Heart left ventricle (tissue), 16 donors: ENCODE measurements around the gene R3HDML. TPM values are rescaled to one million over a fixed set of nuclear protein-coding genes. Genes with fewer than 3 reads are reported as not detected.
A peak's percentile ranks its signal among the peaks of the same experiment; 100 is the strongest.

Experiments
- ATAC-seq, 4 donors: fragments of 200-7000 bp; cut with Tn5 transposase; one replicate each; pipeline ENCODE4 v1.9.1; 2020 to 2022; ENCODE audit warnings: moderate library complexity in 4 of 4, mild to moderate bottlenecking in 3 of 4, moderate number of reproducible peaks in 1 of 4
- DNase-seq, 5 donors: peaks; one replicate each; pipeline ENCODE4 v3.0.0-alpha.2; 2020
- H3K27ac ChIP-seq, 12 donors: fragments of 200-600 bp; sonication (generic) in 4 of 12; one replicate each; pipeline versions ENCODE4 v1.5.0 to v1.8.0; 2016 to 2022; ENCODE audit warnings: mild to moderate bottlenecking in 2 of 12
- H3K27me3 ChIP-seq, 9 donors: fragments of 200-600 bp; sonication (generic) in 2 of 9; one replicate each; pipeline versions ENCODE4 v1.5.1 to v1.8.0; 2016 to 2022; ENCODE audit warnings: mild to moderate bottlenecking in 3 of 9
- H3K36me3 ChIP-seq, 9 donors: fragments of 200-600 bp; sonication (generic) in 2 of 9; one replicate each; pipeline versions ENCODE4 v1.5.0 to v1.8.0; 2018 to 2022; ENCODE audit warnings: mild to moderate bottlenecking in 2 of 9
- H3K4me1 ChIP-seq, 12 donors: fragments of 200-600 bp; sonication (generic) in 4 of 12; one replicate each; pipeline versions ENCODE4 v1.5.0 to v1.8.0; 2016 to 2022; ENCODE audit warnings: mild to moderate bottlenecking in 3 of 12
- H3K4me3 ChIP-seq, 12 donors: fragments of 200-600 bp; sonication (generic) in 4 of 12; one replicate each; pipeline versions ENCODE4 v1.5.0 to v1.8.0; 2017 to 2022; ENCODE audit warnings: mild to moderate bottlenecking in 9 of 12, moderate library complexity in 4 of 12
- H3K9me3 ChIP-seq, 12 donors: fragments of 200-600 bp; sonication (generic) in 4 of 12; one replicate each; pipeline versions ENCODE4 v1.5.0 to v1.8.0; 2016 to 2022; ENCODE audit warnings: mild to moderate bottlenecking in 1 of 12
- CTCF ChIP-seq, 12 donors: fragments of 200-600 bp; sonication (generic) in 4 of 12; IDR thresholded peaks; one replicate each; pipeline versions ENCODE4 v1.5.0 to v1.8.0; 2018 to 2022; ENCODE audit warnings: antibody characterized with exemption in 12 of 12, mild to moderate bottlenecking in 5 of 12
- POLR2A ChIP-seq, 2 donors: fragments of 450-650 bp; IDR thresholded peaks; one replicate each; pipeline ENCODE4 v1.6.1; 2017; ENCODE audit warnings: antibody characterized with exemption in 2 of 2, mild to moderate bottlenecking in 2 of 2, moderate library complexity in 2 of 2
- WGBS, 4 donors: extraction: QIAGEN DNeasy Blood & Tissue Kit in 2 of 4; methylation state at CpG; one replicate each; pipeline versions ENCODE4 v1.1.5 to v1.1.7; 2013 to 2018; 5-methylcytosine and 5-hydroxymethylcytosine counted together
- intact Hi-C, 10 donors: fragments of 100-400 bp; cut with DNase I; formaldehyde crosslinking; loops; one replicate each; pipeline versions ENCODE4 v1.11.1 to v1.14.2; 2022
- long read RNA-seq, 3 donors: library from polyadenylated mRNA; unstranded; transcript quantifications; one replicate each; pipeline ENCODE4 v2.0.0, GENCODE V29; 2020 to 2021
- polyA plus RNA-seq, 2 donors: library from polyadenylated mRNA; stranded (reverse); fragments of 200-250 nt; gene quantifications; one replicate each; pipeline ENCODE4 v1.2.3, GENCODE V29; 2013
- total RNA-seq, 9 donors: library from RNA; depleted of rRNA in 2 of 9; stranded (reverse); fragments of >200 nt in 2 of 9; fragmentation: NEBNext Ultra II Directional in 3 of 9; extraction: Animal tissue kit (Norgen Biotek cat#: 25700) in 3 of 9; gene quantifications; one replicate each; pipeline versions ENCODE4 v1.1.0 to v1.2.4, GENCODE V29; 2016 to 2023
- donor health status: ischemic (EF 13 %, LVEDD 7.1; RV severe dilation, severe dysfunction).
- donor health status: healthy with polysubstance abuse.
- donor health status: DM: no; HTN: yes; CAD: no.
- donor health status: DM: no; HTN: no; CAD: no.
- donor health status: ischemic (EF 25% LVEDD 6.9; RV normal size, moderate dysfunction).
- donor health status: ischemic (EF 25% LVEDD 5.7; RV mildly dilated, moderate dysfunction).
- donor health status: healthy.
- donor health status: DM: yes; HTN: yes; CAD: no.
- donor health status: ischemic (EF 35%, LVEDD 5.7; RV mildly dilated, moderate dysfunction).
- donor health status: nonischemic (EF 11% LVEDD 7.7; RV severe dilation, severe dysfunction).
- donor health status: DM: yes; HTN: yes; CAD: no.
- donor health status: PGD.
- donor health status: ischemic (EF 29% LVEDD 5.4; RV normal size, mild dysfunction).
- donor health status: nonischemic (EF 23%, LVEDD 6.1; RV moderate dilation, normal function).

Gene R3HDML
- total RNA-seq (not detected), polyA plus RNA-seq (not detected)
- long read RNA-seq, donor 1 = 0 reads
- long read RNA-seq, donor 2 = 0 reads
- long read RNA-seq, donor 3 = 0 reads

GRCh38 chr20:44336725-44337380 lies at the start of gene R3HDML:
Gene R3HDML, plus strand, starts transcription at chr20:44337043. Its CDS starts 115 bp downstream, at chr20:44337158.
- WGBS, 4 donors = 81 to 88% (median 83%) methylated on average over 14 to 16 of the region's 16 CpGs
- H3K36me3 ChIP-seq = no peaks in the 10 kb centered on the region
- no peak for TF ChIP-seq CTCF (IDR thresholded peaks at IDR 0.05)
- no peak for TF ChIP-seq POLR2A (IDR thresholded peaks at IDR 0.05)
- DNase-seq = no peak
- intact Hi-C loops = no loop called here
- no peak for ATAC-seq
- peaks cover 0 to 20% (median 0%) of the 10 kb centered on the region in 9 donors for H3K27me3 ChIP-seq
- no peak within 1 kb of the TSS for H3K4me3 ChIP-seq
- no peaks in the 10 kb centered on the region for H3K9me3 ChIP-seq
- no peak within 1 kb of the TSS for H3K27ac ChIP-seq
- no peaks in the 10 kb centered on the region for H3K4me1 ChIP-seq

DNA sequence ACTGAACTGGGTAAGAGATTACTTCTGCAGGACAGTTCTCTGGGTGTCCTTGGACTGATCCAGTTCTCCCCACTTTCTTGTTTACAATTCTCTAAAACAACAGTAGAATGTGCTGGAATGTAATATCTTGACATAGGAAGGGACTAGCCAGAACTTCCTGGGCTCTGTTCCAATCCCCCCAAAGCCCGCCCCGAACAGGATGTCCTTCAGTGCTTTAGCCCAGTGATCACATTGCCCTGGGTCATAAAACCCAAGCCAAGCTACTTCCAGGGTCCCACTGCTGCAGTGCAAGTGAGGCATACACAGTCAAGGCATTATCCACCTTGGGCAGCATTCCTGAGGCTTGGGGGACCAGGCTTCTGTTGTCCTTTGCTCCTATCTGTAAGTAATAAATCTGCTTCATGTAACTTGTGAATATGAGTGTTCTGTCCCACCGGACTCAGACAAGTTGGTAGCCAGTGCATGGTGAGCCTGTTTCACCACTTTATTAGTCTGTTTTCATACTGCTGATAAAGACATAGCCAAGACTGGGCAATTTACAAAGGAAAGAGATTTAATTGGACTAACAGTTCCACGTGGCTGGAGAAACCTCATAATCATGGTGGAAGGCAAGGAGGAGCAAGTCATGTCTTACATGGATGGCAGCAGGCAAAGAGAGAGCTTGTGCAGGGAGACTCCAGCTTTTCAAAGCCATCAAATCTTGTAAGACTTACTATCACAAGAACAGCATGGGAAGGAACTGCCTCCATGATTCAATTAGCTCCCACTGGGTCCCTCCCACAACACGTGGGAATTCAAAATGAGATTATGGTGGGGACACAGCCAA lies 49.4 kb upstream of the R3HDML start:
- WGBS, 4 donors = 37 to 52% (median 44%) methylated on average over 5 of the region's 5 CpGs
- Histone ChIP-seq H3K36me3 (peaks cover 0 to 5% (median 0%) of the 10 kb centered on the region in 9 donors), H3K9me3 (no peaks in the 10 kb centered on the region), H3K27ac (peak overlapping the region in 9 of 12 donors; percentile 7 to 69 (median 44)), H3K4me1 (peaks cover 0 to 18% (median 10%) of the 10 kb centered on the region in 12 donors), H3K27me3 (no peaks in the 10 kb centered on the region), H3K4me3 (no peak overlapping the region)
- DNase-seq (peak in 3 of 5 donors; percentile 37 to 47 (median 46)), ATAC-seq (peak; percentile 73 to 88 (median 79))
- no peak for TF ChIP-seq CTCF (IDR thresholded peaks at IDR 0.05)
- no peak for TF ChIP-seq POLR2A (IDR thresholded peaks at IDR 0.05)
- intact Hi-C loops = no loop called here

- Histone ChIP-seq H3K4me3 (no peak overlapping the region), H3K9me3 (no peaks in the 10 kb centered on the region), H3K27ac (peak overlapping the region in 2 of 12 donors; percentile 58 to 69), H3K36me3 (peaks cover 0 to 5% (median 0%) of the 10 kb centered on the region in 9 donors), H3K27me3 (no peaks in the 10 kb centered on the region), H3K4me1 (peaks cover 0 to 17% (median 10%) of the 10 kb centered on the region in 12 donors)
- intact Hi-C loops = no loop called here
- no peak for DNase-seq
- TF ChIP-seq CTCF (IDR thresholded peaks at IDR 0.05) (no peak), POLR2A (IDR thresholded peaks at IDR 0.05) (no peak)
- 94 to 99% (median 98%) methylated on average over 3 of the region's 3 CpGs for WGBS, 4 donors
- peak; percentile 32 to 65 (median 46) for ATAC-seq
Measured at GRCh38 chr20:44288252-44288651, 48.6 kb upstream of the R3HDML start.

DNA sequence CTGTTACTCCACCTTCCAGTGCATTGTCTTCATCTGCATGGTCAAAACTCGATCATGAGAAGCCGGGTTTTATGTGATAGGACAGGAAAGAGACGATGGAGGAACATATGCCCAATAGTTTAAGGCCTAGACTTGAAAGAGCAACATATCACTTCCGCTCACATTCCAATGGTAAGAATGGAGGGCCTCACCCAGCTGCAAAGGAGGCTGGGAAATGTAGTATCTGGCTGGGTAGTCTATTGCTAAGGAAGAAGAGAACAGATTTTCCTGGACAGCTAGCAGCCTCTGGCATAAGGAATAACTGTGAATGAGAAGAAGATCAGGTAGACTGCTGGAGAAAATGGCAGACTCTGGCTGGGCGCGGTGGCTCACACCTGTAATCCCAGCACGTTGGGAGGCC lies 45.1 kb upstream of the R3HDML start:
- WGBS, 4 donors = 80 to 88% (median 87%) methylated on average over 7 of the region's 7 CpGs
- Histone ChIP-seq H3K27me3 (no peaks in the 10 kb centered on the region), H3K36me3 (peaks cover 0 to 5% (median 0%) of the 10 kb centered on the region in 9 donors), H3K27ac (no peak overlapping the region), H3K4me3 (no peak overlapping the region), H3K9me3 (no peaks in the 10 kb centered on the region), H3K4me1 (peaks cover 0 to 37% (median 16%) of the 10 kb centered on the region in 12 donors)
- no peak for TF ChIP-seq CTCF (IDR thresholded peaks at IDR 0.05)
- TF ChIP-seq POLR2A (IDR thresholded peaks at IDR 0.05) = no peak
- ATAC-seq (no peak), DNase-seq (no peak)
- intact Hi-C loops = no loop called here
